ENCODE measurements around the gene ELMO3. TPM values are rescaled to one million over a fixed set of nuclear protein-coding genes. Genes with fewer than 3 reads are reported as not detected.

Gene ELMO3, protein sequence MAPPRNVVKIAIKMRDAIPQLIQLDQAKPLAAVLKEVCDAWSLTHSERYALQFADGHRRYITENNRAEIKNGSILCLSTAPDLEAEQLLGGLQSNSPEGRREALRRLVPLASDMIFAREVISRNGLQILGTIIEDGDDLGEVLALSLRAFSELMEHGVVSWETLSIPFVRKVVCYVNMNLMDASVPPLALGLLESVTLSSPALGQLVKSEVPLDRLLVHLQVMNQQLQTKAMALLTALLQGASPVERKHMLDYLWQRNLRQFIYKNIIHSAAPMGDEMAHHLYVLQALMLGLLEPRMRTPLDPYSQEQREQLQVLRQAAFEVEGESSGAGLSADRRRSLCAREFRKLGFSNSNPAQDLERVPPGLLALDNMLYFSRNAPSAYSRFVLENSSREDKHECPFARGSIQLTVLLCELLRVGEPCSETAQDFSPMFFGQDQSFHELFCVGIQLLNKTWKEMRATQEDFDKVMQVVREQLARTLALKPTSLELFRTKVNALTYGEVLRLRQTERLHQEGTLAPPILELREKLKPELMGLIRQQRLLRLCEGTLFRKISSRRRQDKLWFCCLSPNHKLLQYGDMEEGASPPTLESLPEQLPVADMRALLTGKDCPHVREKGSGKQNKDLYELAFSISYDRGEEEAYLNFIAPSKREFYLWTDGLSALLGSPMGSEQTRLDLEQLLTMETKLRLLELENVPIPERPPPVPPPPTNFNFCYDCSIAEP
- total RNA-seq (2014; rRNA removed; shearing (Covaris generic)), result 7.7 and 7.8 TPM in 2 replicates
- 7.6 and 9.0 TPM in 2 replicates for total RNA-seq (2022)
- percentile 51 among the genes with signal in this experiment for Bru-seq, nascent RNA
- BruChase-seq, experiment 1, labeled RNA remaining after a 6-hour chase, result percentile 57 among the genes with signal in this experiment
- BruChase-seq, experiment 2, labeled RNA remaining after a 2-hour chase, result percentile 60 among the genes with signal in this experiment
- long read RNA-seq, partial matches to known transcripts, result 2 of 5 reads
- long read RNA-seq, other reads (novel, unspliced or antisense), result 3 of 5 reads

DNA sequence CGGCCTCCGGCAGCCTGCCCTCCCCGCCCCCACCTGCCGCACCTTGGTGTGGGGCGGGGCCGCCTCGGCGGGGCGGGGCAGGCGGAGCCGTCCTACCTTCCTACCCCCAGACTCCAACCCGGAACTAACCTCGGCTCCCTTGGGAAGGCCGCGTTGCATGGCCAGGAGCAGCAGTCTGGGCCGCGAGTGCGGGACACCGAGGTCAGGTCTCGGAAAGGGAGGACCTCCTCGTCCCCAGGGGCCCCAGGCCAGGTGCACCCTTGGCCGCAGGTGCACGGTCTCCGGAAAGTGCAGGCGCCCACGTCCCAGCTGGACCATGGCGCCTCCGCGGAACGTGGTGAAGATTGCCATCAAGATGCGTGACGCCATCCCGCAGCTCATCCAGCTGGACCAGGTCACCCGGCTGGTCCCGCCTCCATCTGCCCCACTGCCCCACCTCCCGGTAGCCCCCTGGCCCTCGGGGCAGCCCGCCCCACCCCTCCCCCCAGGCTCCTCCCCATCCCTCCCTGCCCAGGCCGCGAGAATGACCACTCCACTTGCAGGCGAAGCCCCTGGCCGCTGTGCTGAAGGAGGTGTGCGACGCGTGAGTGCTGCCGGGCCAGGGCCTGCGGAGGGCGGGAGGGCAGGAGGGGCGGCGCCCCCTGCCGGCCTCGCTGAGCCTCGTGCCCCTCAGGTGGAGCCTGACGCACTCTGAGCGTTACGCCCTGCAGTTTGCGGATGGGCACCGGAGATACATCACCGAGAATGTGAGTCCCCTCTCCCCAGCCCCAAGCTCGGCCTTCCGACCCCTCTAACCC lies at the start of gene ELMO3:
Gene ELMO3 (plus strand): TSS at position 121 of the 797 bp plus-strand sequence. CDS start 196 bp downstream, at position 317.
- no peak for DNase-seq (ENCODE audit: low spot score)
- ChIA-PET POLR2A (no interaction called here), CTCF (ENCODE audit: unreplicated experiment) (no interaction called here)
- no peak within 1 kb of the TSS for H3K4me3 ChIP-seq (ENCODE audit: low read depth, low read length, poor library complexity, severe bottlenecking)
- BruUV-seq (replicated peaks), result no TSS peak
- H3K9me3 ChIP-seq (ENCODE audit: low read length), result no peaks in the 10 kb centered on the region
- intact Hi-C loops (cut with micrococcal nuclease; ENCODE audit: unreplicated experiment), result no loop called here
- no peaks in the 10 kb centered on the region for H4K20me1 ChIP-seq (ENCODE audit: insufficient read depth, low read length)
- no peaks in the 10 kb centered on the region for H3K9me2 ChIP-seq (ENCODE audit: insufficient read depth, low read length)
- peaks cover 96% of the 10 kb centered on the region for H3K36me3 ChIP-seq (ENCODE audit: insufficient read depth, low read length)
- no peaks in the 10 kb centered on the region for H3K79me2 ChIP-seq (ENCODE audit: insufficient read depth, low read depth, low read length)
- no peak within 1 kb of the TSS for H3K27ac ChIP-seq (ENCODE audit: low read depth, low read length, poor library complexity, severe bottlenecking)
- no peak for TF ChIP-seq EZH2phosphoT487 (IDR thresholded peaks at IDR 0.05; ENCODE audit: borderline replicate concordance, low read depth, low read length)
- TF ChIP-seq, protein P1, sequence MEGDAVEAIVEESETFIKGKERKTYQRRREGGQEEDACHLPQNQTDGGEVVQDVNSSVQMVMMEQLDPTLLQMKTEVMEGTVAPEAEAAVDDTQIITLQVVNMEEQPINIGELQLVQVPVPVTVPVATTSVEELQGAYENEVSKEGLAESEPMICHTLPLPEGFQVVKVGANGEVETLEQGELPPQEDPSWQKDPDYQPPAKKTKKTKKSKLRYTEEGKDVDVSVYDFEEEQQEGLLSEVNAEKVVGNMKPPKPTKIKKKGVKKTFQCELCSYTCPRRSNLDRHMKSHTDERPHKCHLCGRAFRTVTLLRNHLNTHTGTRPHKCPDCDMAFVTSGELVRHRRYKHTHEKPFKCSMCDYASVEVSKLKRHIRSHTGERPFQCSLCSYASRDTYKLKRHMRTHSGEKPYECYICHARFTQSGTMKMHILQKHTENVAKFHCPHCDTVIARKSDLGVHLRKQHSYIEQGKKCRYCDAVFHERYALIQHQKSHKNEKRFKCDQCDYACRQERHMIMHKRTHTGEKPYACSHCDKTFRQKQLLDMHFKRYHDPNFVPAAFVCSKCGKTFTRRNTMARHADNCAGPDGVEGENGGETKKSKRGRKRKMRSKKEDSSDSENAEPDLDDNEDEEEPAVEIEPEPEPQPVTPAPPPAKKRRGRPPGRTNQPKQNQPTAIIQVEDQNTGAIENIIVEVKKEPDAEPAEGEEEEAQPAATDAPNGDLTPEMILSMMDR (conservative IDR thresholded peaks at IDR 0.05; ENCODE audit: low read length), result no peak
- no peak within 1 kb of the TSS for H2AFZ ChIP-seq (ENCODE audit: low read length)
- peaks cover under 1% of the 10 kb centered on the region for H3K4me1 ChIP-seq (ENCODE audit: insufficient read depth, low read length, poor library complexity, severe bottlenecking)
- no peak within 1 kb of the TSS for H3K4me2 ChIP-seq (ENCODE audit: low read length)

DNA sequence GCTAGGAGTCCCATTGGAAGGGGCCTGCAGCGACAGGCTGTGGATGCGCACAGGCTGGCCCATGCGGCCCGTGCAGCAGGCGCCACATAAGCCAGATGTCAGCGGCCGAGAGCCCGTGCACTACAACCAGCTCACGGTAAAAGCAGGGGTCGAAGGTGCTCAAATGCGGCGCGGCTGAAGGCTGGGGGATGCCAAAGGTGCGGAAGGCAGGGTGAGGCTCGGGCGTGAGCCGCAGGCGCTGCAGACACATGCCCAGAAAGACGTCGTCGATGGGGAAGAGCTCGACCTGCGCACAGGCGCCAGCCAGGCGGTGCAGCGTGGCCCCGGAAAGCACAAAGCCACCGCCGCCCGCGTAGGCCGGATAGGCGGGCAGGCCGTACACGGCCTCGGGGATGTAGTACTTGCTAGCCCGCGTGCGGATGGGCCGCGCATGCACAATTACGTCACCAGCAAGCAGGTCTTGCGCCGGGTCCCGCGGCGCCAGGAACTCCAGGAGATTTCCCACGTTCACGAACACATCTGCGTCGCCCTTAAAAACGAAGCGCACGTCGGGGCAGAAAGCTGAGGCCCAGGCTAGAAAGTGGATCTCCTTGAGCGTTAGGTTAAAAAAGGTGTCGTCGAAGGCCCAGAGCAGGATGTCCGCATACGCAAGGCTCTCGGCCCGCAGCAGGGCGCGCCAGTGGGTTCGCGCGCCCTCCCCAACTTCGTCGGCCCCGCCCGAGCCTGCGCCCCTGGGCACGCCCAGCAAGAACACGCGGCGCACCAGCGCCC lies 49.5 kb upstream of the ELMO3 start:
- H3K4me2 ChIP-seq (ENCODE audit: low read length), result no peak overlapping the region
- TF ChIP-seq, protein P1 (conservative IDR thresholded peaks at IDR 0.05; ENCODE audit: low read length), result no peak
- no peak for TF ChIP-seq EZH2phosphoT487 (IDR thresholded peaks at IDR 0.05; ENCODE audit: borderline replicate concordance, low read depth, low read length)
- CTCF ChIA-PET (ENCODE audit: unreplicated experiment), result interaction anchor here (0.5 to 0.9 kb wide), 2 partner anchors 8 to 137 kb away, joined by 3 read pairs; no protein-coding TSS in a partner anchor
- H3K79me2 ChIP-seq (ENCODE audit: insufficient read depth, low read depth, low read length), result no peaks in the 10 kb centered on the region
- H3K36me3 ChIP-seq (ENCODE audit: insufficient read depth, low read length), result peaks cover 43% of the 10 kb centered on the region
- no peak overlapping the region for H3K27ac ChIP-seq (ENCODE audit: low read depth, low read length, poor library complexity, severe bottlenecking)
- BruUV-seq (replicated peaks), result no TSS peak
- H3K9me2 ChIP-seq (ENCODE audit: insufficient read depth, low read length), result no peaks in the 10 kb centered on the region
- intact Hi-C loops (cut with micrococcal nuclease; ENCODE audit: unreplicated experiment), result no loop called here
- H3K4me3 ChIP-seq (ENCODE audit: low read depth, low read length, poor library complexity, severe bottlenecking), result no peak overlapping the region
- DNase-seq (ENCODE audit: low spot score), result no peak
- no peaks in the 10 kb centered on the region for H3K4me1 ChIP-seq (ENCODE audit: insufficient read depth, low read length, poor library complexity, severe bottlenecking)
- no peaks in the 10 kb centered on the region for H4K20me1 ChIP-seq (ENCODE audit: insufficient read depth, low read length)
- POLR2A ChIA-PET, result no interaction called here
- no peaks in the 10 kb centered on the region for H3K9me3 ChIP-seq (ENCODE audit: low read length)
- no peak overlapping the region for H2AFZ ChIP-seq (ENCODE audit: low read length)
